Neural progenitor cell (in vitro differentiated cells): Measurements from ENCODE around the gene PERM1. TPM values are rescaled to one million over a fixed set of nuclear protein-coding genes. Genes with fewer than 3 reads are reported as not detected.

Source experiments
- DNase-seq: peaks from one replicate; pipeline ENCODE4 v3.0.0-alpha.2; 2016; ENCODE audit warnings: low spot score
- H2AFZ ChIP-seq: fragments of 200-600 bp; sonication (generic); replicated peaks from 2 replicates; pipeline ENCODE4 v1.6.1; 2016; ENCODE audit warnings: antibody characterized with exemption
- H3F3A ChIP-seq: fragments of 200-600 bp; sonication (generic); 2 replicates; pipeline ENCODE4 v1.6.1; 2016; ENCODE audit warnings: antibody characterized with exemption, low read depth
- H3K27ac ChIP-seq: fragments of 200-600 bp; sonication (generic); 2 replicates; pipeline ENCODE4 v1.5.1; 2016; ENCODE audit warnings: mild to moderate bottlenecking
- H3K27me3 ChIP-seq: fragments of 200-600 bp; sonication (generic); 2 replicates; pipeline ENCODE4 v1.6.1; 2016; ENCODE audit warnings: mild to moderate bottlenecking, moderate library complexity
- H3K36me3 ChIP-seq: fragments of 200-600 bp; sonication (generic); 2 replicates; pipeline ENCODE4 v1.5.1; 2016
- H3K4me1 ChIP-seq: fragments of 200-600 bp; sonication (generic); 2 replicates; pipeline ENCODE4 v1.6.1; 2016; ENCODE audit warnings: mixed run types
- H3K4me2 ChIP-seq: fragments of 200-600 bp; sonication (generic); 2 replicates; pipeline ENCODE4 v1.6.1; 2016
- H3K4me3 ChIP-seq: fragments of 200-600 bp; sonication (generic); 2 replicates; pipeline ENCODE4 v1.5.1; 2016
- H3K79me2 ChIP-seq: fragments of 200-600 bp; sonication (generic); 2 replicates; pipeline ENCODE4 v1.6.1; 2016; ENCODE audit warnings: low read depth
- H3K9ac ChIP-seq: fragments of 200-600 bp; sonication (generic); 2 replicates; pipeline ENCODE4 v1.6.1; 2016
- H3K9me3 ChIP-seq: fragments of 200-600 bp; sonication (generic); 2 replicates; pipeline ENCODE4 v1.5.1; 2016; ENCODE audit warnings: low read depth
- H4K20me1 ChIP-seq: fragments of 200-600 bp; sonication (generic); 2 replicates; pipeline ENCODE4 v1.6.1; 2016; ENCODE audit warnings: low read depth
- H3K27ac Mint-ChIP-seq: 3 replicates; pipeline ENCODE4 v1.8.0; 2021; ENCODE audit warnings: mixed read lengths
- H3K27me3 Mint-ChIP-seq: 2 replicates; pipeline ENCODE4 v1.8.0; 2022; ENCODE audit warnings: low read depth, mild to moderate bottlenecking, inconsistent platforms, moderate library complexity, mixed read lengths; ENCODE audit not compliant: insufficient read depth
- H3K36me3 Mint-ChIP-seq: 3 replicates; pipeline ENCODE4 v1.8.0; 2021; ENCODE audit warnings: mixed read lengths
- H3K4me1 Mint-ChIP-seq: 3 replicates; pipeline ENCODE4 v1.8.0; 2021; ENCODE audit warnings: mixed read lengths
- H3K4me3 Mint-ChIP-seq: 3 replicates; pipeline ENCODE4 v1.8.0; 2021; ENCODE audit warnings: mild to moderate bottlenecking, moderate library complexity, mixed read lengths
- H3K9me3 Mint-ChIP-seq: 3 replicates; pipeline ENCODE4 v1.8.0; 2020; ENCODE audit warnings: mixed read lengths
- CTCF ChIP-seq: fragments of 200-600 bp; sonication (generic); IDR thresholded peaks from 2 replicates; pipeline ENCODE4 v1.5.1; 2017; ENCODE audit warnings: antibody characterized with exemption, mild to moderate bottlenecking
- EZH2 ChIP-seq: fragments of 200-600 bp; sonication (generic); IDR thresholded peaks from 2 replicates; pipeline ENCODE4 v1.6.1; 2017; ENCODE audit warnings: antibody characterized with exemption, mild to moderate bottlenecking, moderate library complexity
- EZH2phosphoT487 ChIP-seq: fragments of 200-600 bp; sonication (generic); IDR thresholded peaks from 2 replicates; pipeline ENCODE4 v1.6.1; 2017; ENCODE audit warnings: antibody characterized with exemption
- total RNA-seq: library from RNA; depleted of rRNA; stranded (reverse); fragments of >200 nt; gene quantifications from 2 replicates; pipeline ENCODE4 v1.2.3, GENCODE V29; 2015; ENCODE audit warnings: low replicate concordance

Gene PERM1
- total RNA-seq, 1 donor from 2014 or later = not detected

- no peaks in the 10 kb centered on the region for H3K4me1 ChIP-seq
- TF ChIP-seq EZH2 (no peak), EZH2phosphoT487 (no peak), CTCF (no peak)
- Mint-ChIP-seq H3K4me1 (peaks cover 8% of the 10 kb centered on the region), H3K36me3 (peaks cover 3% of the 10 kb centered on the region), H3K27ac (no peak overlapping the region), H3K9me3 (peaks cover 4% of the 10 kb centered on the region), H3K27me3 (peaks cover 25% of the 10 kb centered on the region), H3K4me3 (peak overlapping the region; percentile 69)
- H3K79me2 ChIP-seq = no peaks in the 10 kb centered on the region
- H3F3A ChIP-seq = peaks cover 7% of the 10 kb centered on the region
- no peak overlapping the region for H2AFZ ChIP-seq
- H3K9me3 ChIP-seq = no peaks in the 10 kb centered on the region
- H3K4me2 ChIP-seq = no peak overlapping the region
- H3K36me3 ChIP-seq = no peaks in the 10 kb centered on the region
- no peaks in the 10 kb centered on the region for H4K20me1 ChIP-seq
- peaks cover 64% of the 10 kb centered on the region for H3K27me3 ChIP-seq
- no peak overlapping the region for H3K4me3 ChIP-seq
- no peak for DNase-seq
- H3K27ac ChIP-seq = no peak overlapping the region
- no peak overlapping the region for H3K9ac ChIP-seq
Observed at GRCh38 chr1:975365-975764, 6.5 kb downstream of the PERM1 start.

GRCh38 chr1:974687-975328, 7.1 kb downstream of the PERM1 start:
- Histone ChIP-seq H3K9me3 (no peaks in the 10 kb centered on the region), H4K20me1 (no peaks in the 10 kb centered on the region), H3K9ac (no peak overlapping the region), H3K27me3 (peaks cover 67% of the 10 kb centered on the region), H3K27ac (no peak overlapping the region), H3K4me3 (no peak overlapping the region), H3K36me3 (no peaks in the 10 kb centered on the region), H3K4me1 (no peaks in the 10 kb centered on the region), H3F3A (peaks cover 7% of the 10 kb centered on the region), H3K79me2 (no peaks in the 10 kb centered on the region), H2AFZ (no peak overlapping the region), H3K4me2 (no peak overlapping the region)
- Mint-ChIP-seq H3K27me3 (peaks cover 29% of the 10 kb centered on the region), H3K4me1 (peaks cover 8% of the 10 kb centered on the region), H3K9me3 (peaks cover 4% of the 10 kb centered on the region), H3K4me3 (peak overlapping the region; percentile 50), H3K27ac (no peak overlapping the region), H3K36me3 (peaks cover 3% of the 10 kb centered on the region)
- no peak for DNase-seq
- no peak for TF ChIP-seq EZH2
- no peak for TF ChIP-seq EZH2phosphoT487
- no peak for TF ChIP-seq CTCF

GRCh38 chr1:974293-974640, 7.6 kb downstream of the PERM1 start:
- Histone ChIP-seq H3K27ac (no peak overlapping the region), H3K9me3 (no peaks in the 10 kb centered on the region), H3K79me2 (no peaks in the 10 kb centered on the region), H3K4me1 (no peaks in the 10 kb centered on the region), H4K20me1 (no peaks in the 10 kb centered on the region), H3K4me2 (no peak overlapping the region), H3K4me3 (no peak overlapping the region), H3K27me3 (peaks cover 72% of the 10 kb centered on the region), H3F3A (peaks cover 12% of the 10 kb centered on the region), H2AFZ (no peak overlapping the region), H3K36me3 (no peaks in the 10 kb centered on the region), H3K9ac (no peak overlapping the region)
- DNase-seq = no peak
- H3K36me3 Mint-ChIP-seq = peaks cover 3% of the 10 kb centered on the region
- no peak overlapping the region for H3K27ac Mint-ChIP-seq
- peaks cover 8% of the 10 kb centered on the region for H3K4me1 Mint-ChIP-seq
- H3K27me3 Mint-ChIP-seq = peaks cover 32% of the 10 kb centered on the region
- TF ChIP-seq CTCF (no peak), EZH2 (no peak), EZH2phosphoT487 (no peak)
- H3K9me3 Mint-ChIP-seq = peaks cover 6% of the 10 kb centered on the region
- no peak overlapping the region for H3K4me3 Mint-ChIP-seq
